Esophagus (tissue), 2 donors: ENCODE measurements around the gene PI4KA. TPM values are rescaled to one million over a fixed set of nuclear protein-coding genes. Genes with fewer than 3 reads are reported as not detected.
"Not testable (repeated sequence)": the region's sequence is repeated elsewhere in the genome, so short reads cannot be mapped to it uniquely, and the experiment has no call there.

ENCODE experiments used
- H3K27ac ChIP-seq, 2 donors: one replicate each; pipeline ENCODE4 v1.5.1; 2013; ENCODE audit warnings: low read depth in 2 of 2, mild to moderate bottlenecking in 2 of 2, inconsistent platforms in 1 of 2, low read length in 1 of 2, moderate library complexity in 1 of 2
- H3K27me3 ChIP-seq, 2 donors: one replicate each; pipeline ENCODE4 v1.6.1; 2013; ENCODE audit warnings: low read length in 2 of 2, control low read depth in 1 of 2, mild to moderate bottlenecking in 1 of 2; ENCODE audit not compliant: insufficient read depth in 2 of 2, control insufficient read depth in 1 of 2
- H3K36me3 ChIP-seq, 2 donors: one replicate each; pipeline ENCODE4 v1.6.1; 2013; ENCODE audit warnings: low read length in 1 of 2; ENCODE audit not compliant: control insufficient read depth in 2 of 2, insufficient read depth in 2 of 2
- H3K4me1 ChIP-seq, 2 donors: one replicate each; pipeline ENCODE4 v1.6.1; 2013; ENCODE audit warnings: low read length in 1 of 2; ENCODE audit not compliant: control insufficient read depth in 2 of 2, insufficient read depth in 2 of 2
- H3K4me3 ChIP-seq, 2 donors: one replicate each; pipeline ENCODE4 v1.5.1; 2013; ENCODE audit warnings: low read length in 2 of 2, mild to moderate bottlenecking in 2 of 2, low read depth in 1 of 2, moderate library complexity in 1 of 2
- H3K9me3 ChIP-seq, 2 donors: one replicate each; pipeline ENCODE4 v1.6.1; 2013; ENCODE audit warnings: mild to moderate bottlenecking in 2 of 2, low read depth in 1 of 2, low read length in 1 of 2, moderate library complexity in 1 of 2; ENCODE audit not compliant: control insufficient read depth in 2 of 2, insufficient read depth in 1 of 2
- WGBS, 2 donors: extraction: QIAGEN DNeasy Blood & Tissue Kit; methylation state at CpG; one replicate each; pipeline ENCODE4 v1.1.7; 2013; 5-methylcytosine and 5-hydroxymethylcytosine counted together
- polyA plus RNA-seq, 2 donors: library from polyadenylated mRNA; stranded (reverse); fragments of 200-250 nt; gene quantifications; one replicate each; pipeline ENCODE4 v1.2.3, GENCODE V29; 2013
- donor health status: healthy with polysubstance abuse.
- donor health status: Bipolar disorder and iron deficiency.

PI4KA gene
- polyA plus RNA-seq, 2 donors = 21.4 to 22.8 TPM

DNA sequence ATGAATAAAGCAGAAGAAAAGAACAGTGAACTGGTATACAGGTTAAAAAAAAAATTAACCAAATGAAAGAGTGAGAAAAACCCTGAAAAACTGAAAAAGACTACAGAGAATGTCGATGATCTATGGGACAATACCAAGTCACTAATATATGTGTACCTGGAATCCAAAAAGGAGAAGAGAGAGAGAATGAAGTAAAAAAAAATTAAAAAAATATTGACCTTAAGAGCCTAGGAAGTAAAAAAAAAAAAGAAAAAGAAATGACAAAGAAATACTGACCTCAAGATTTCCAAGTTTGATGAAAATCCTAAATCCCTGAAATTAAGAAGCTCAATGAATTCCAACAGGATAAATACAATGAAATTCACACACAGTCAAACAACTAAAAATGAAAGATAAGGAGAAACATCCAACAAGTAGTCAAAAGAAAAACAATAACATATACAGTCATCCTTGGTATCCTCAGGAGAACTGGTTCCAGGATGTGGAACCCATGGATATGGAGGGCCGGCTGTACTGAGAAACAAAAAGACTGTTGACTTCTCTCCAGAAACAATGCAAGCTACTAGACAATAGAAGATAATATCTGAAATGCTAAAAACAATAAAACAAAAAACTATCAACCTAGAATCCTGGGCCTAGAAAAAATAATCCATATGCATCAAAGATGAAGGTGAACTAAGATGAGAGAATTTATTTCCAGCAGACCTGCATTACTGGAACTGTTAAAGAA, 118.2 kb downstream of the PI4KA start:
- Histone ChIP-seq H3K4me1 (no peaks in the 10 kb centered on the region), H3K36me3 (peaks cover 10 to 25% of the 10 kb centered on the region in 2 donors), H3K4me3 (no peak overlapping the region), H3K27ac (no peak overlapping the region), H3K27me3 (no peaks in the 10 kb centered on the region), H3K9me3 (no peaks in the 10 kb centered on the region)
- 92 to 93% methylated on average over 2 of the region's 2 CpGs for WGBS, 2 donors

DNA sequence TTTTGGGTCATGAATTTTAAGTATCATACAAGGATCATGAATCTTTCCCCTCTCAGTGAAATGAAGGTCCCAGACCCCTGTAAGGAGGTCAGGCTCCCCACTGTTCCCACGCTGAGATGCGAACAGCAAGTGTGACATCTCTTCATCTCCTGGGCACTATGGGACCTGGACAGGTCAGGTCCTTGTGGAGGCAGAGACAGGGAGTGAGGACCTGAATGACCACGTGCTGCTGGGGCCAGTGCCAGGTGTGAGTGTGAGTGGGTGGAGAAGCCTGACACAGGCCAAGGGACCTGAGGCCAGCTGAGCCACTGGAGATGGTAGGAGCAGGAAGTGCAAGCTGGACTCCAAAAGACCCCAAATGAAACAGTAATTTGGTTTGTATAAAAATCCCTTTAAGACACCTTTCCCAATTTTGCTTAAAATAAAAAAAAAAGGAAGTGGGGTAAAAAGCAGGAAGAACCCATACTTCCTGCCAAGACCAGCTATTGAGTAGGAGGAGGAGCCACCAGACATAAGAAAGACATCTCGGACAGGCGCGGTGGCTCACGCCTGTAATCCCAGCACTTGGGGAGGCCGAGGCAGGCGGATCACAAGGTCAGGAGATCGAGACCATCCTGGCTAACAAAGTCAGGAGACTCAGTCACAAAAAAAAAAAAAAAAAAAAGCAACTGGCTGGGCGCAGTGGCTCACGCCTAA, 120.1 kb downstream of the PI4KA start:
- no peak overlapping the region for H3K27ac ChIP-seq
- no peaks in the 10 kb centered on the region for H3K9me3 ChIP-seq
- H3K27me3 ChIP-seq = no peaks in the 10 kb centered on the region
- WGBS, 2 donors = 88 to 91% methylated on average over 12 of the region's 12 CpGs
- H3K4me1 ChIP-seq = no peaks in the 10 kb centered on the region
- H3K36me3 ChIP-seq = peaks cover 10 to 19% of the 10 kb centered on the region in 2 donors
- H3K4me3 ChIP-seq = no peak overlapping the region

DNA sequence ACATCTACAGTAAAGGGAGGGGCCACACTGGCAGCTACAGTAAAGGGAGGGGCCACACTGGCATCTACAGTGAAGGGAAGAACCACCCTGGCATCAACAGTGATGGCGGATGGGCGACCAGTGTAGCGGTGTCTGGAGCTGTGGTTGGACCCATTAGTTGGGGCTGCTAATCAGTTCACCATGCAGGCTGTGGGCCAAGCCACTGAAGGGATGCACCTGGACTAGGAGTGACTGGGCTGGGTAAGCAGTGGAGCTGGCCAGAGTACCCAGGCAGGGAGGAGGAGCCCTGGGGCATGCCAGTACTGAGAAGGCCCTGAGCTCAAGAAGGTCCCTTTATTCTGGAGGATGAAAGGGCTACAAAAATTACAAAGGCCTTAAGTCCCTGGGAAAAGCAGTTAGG, 121.7 kb downstream of the PI4KA start:
- H3K27ac ChIP-seq, H3K4me3 ChIP-seq, H3K27me3 ChIP-seq, H3K4me1 ChIP-seq, H3K9me3 ChIP-seq: not testable (repeated sequence)
- peaks cover 4 to 11% of the 10 kb centered on the region in 2 donors for H3K36me3 ChIP-seq
- 96 to 99% methylated on average over 3 of the region's 3 CpGs for WGBS, 2 donors

DNA sequence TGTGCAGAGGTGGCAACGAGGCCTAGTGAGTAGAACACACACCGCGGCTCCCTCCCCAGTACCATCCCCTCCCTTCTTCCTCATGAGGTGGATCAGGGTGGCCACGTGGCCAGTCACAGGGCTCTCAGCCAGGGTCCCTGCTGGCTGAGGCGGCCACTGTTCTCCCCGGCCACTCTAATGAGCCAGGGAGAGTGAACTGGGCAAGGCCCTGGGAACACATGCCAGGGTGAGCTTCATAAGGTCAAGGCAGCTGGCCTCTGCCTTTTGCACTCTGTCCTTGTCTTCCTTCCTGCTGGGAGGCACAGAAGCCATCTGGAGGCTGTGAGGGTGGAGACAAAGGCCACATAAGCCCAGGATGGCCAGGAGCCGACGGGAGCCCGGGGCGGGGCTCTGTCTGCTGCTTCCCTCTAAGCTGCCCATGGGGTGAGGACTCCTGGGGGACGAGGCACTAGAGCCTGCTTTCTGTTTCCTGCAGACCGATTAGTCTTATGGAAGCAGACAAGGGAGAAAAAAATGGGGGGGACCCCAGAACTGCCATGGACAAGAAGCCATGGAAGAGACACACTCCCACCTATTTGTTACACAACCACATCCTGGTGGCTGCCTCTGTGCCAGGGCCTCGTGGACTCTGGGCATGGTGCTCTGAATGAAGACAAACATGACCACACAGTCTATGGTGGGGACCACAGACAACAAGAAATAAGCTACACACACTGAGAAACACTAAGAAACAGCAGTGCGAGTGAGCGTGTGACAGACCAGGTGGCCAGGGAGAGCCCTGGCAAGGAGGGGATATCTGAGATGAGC, 123.1 kb downstream of the PI4KA start:
- WGBS, 2 donors = 73 to 81% methylated on average over 9 to 12 of the region's 15 CpGs
- H3K27me3 ChIP-seq, H3K36me3 ChIP-seq, H3K27ac ChIP-seq, H3K4me1 ChIP-seq, H3K4me3 ChIP-seq, H3K9me3 ChIP-seq: not testable (repeated sequence)

DNA sequence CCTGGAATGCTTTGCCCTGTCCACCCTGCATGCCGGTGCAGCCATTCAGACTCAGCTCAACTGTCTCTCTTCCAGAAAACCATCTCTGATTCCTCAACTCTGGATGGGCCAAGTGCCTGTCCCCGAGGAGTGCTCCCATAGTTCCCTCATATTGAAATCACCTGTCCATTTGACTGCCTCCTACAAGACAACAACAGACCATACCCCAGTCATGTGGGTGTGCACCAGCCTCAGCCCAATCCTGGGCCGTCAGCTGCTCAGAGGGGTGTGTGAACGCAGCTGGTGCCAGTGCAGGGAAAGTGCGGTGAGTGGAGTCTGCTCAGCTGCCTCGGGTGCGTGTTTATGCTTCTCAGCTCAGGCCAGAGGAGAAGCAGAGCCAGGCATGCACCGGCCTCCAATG, 126.2 kb downstream of the PI4KA start:
- H3K4me1 ChIP-seq, H3K4me3 ChIP-seq, H3K27me3 ChIP-seq, H3K27ac ChIP-seq, H3K9me3 ChIP-seq: not testable (repeated sequence)
- peaks cover 14 to 24% of the 10 kb centered on the region in 2 donors for H3K36me3 ChIP-seq
- 94 to 95% methylated on average over 3 to 6 of the region's 8 CpGs for WGBS, 2 donors

DNA sequence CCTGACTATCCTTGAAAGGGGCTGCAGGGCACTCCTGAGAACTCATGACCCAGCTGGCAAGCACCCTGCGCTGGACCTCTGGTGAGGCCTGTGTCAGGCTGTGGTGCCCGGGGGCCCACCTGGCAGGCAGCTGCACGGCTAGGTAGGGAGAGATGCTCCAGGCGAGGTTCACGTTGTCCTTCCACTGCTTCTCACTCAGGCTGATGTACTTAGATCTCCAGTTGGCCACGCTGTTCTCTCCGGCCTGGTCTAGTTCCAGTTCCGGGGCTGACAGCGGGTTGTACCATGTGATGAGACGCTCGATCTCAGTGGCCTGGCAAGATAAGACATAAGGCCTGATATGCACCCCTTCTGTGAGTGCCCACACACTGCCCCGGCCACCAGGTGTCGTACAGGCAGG, 129.4 kb downstream of the PI4KA start:
- Histone ChIP-seq H3K9me3 (no peaks in the 10 kb centered on the region), H3K36me3 (peaks cover 17 to 41% of the 10 kb centered on the region in 2 donors), H3K27me3 (no peaks in the 10 kb centered on the region), H3K4me3 (no peak overlapping the region), H3K4me1 (no peaks in the 10 kb centered on the region), H3K27ac (no peak overlapping the region)
- 91% methylated on average over 13 of the region's 13 CpGs for WGBS, 2 donors

DNA sequence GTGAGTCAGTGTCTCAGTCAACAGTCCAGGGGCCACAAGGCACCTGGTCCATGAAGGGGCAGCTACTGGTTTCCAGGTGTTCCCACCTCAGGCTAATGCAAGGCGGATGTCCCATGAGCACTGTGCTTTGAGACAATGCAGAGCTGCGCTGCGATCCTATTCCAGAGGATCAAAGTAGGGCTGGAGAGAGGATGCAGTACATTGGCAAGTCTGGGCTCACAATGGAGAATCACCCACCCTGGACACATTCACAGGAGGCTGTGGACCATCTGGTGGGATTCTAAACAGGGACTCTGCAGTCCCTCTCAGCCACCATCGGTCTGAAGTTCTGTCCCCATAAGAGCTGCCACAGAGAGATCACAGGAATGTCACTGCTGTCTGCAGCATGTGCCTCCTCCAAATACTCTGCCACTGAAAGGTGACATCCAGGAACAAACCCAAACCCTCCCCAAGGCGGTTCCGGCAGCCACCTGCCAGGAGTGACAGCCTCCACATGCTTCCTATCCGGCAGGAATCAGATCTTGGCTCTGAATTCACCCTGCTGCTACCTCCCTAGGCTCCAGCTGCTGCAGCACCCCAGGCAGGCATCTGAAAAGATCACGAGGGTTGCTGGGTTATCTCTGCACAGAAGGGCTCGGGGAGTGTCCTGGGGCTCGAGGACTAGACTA, 130.0 kb downstream of the PI4KA start:
- no peaks in the 10 kb centered on the region for H3K9me3 ChIP-seq
- WGBS, 2 donors = 88 to 93% methylated on average over 10 of the region's 10 CpGs
- H3K4me1 ChIP-seq = no peaks in the 10 kb centered on the region
- no peaks in the 10 kb centered on the region for H3K27me3 ChIP-seq
- no peak overlapping the region for H3K27ac ChIP-seq
- no peak overlapping the region for H3K4me3 ChIP-seq
- H3K36me3 ChIP-seq = peaks cover 17 to 41% of the 10 kb centered on the region in 2 donors

DNA sequence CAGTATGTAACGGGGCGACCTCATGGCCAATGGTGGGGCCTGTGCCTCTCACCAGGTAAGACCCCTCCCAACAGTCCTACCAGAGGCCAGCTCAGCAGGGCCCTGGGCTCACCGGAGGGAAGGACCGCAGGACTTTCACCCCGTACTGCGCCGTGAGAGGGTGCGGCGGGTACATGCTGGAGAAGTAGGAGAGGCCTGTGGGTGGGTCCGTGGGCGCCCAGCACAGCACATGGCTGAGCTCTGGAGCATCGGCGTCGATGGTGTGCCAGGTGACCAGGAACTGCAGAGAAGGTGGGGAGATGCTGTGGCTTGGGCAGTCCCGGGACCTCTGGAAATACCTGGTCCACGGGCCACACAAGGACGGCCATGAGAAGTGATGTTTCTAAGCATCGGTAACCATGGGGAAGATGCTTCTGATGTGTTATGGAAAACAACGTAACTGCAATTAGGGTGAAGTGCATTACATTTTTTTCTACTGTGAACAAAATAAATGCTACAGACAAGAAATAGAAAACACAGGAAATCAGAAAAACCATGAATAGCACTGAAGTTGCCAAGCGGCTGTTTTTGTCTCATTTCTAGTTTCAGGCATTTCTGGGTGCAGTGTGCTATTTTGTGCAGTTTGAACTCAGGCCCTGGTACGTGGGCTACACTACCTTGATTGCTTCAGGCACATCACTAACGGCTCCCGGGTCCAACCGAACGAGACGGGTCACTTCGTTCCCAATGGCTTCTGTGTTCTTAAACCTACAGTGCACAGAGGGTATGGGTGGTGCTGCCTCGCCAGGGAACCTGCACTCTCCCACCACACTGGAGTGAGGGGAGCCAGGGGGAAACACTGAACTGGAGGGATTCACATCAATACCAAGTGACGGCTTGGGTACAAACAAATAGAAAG, 131.2 kb downstream of the PI4KA start:
- no peak overlapping the region for H3K27ac ChIP-seq
- 90% methylated on average over 29 of the region's 29 CpGs for WGBS, 2 donors
- H3K36me3 ChIP-seq = peaks cover 17 to 40% of the 10 kb centered on the region in 2 donors
- no peaks in the 10 kb centered on the region for H3K4me1 ChIP-seq
- no peak overlapping the region for H3K4me3 ChIP-seq
- no peaks in the 10 kb centered on the region for H3K27me3 ChIP-seq
- no peaks in the 10 kb centered on the region for H3K9me3 ChIP-seq
